Parietal lobe (tissue), 2 donors: ENCODE results near the gene ADNP. TPM values are rescaled to one million over a fixed set of nuclear protein-coding genes. Genes with fewer than 3 reads are reported as not detected.

ENCODE experiments used
- small RNA-seq: library from RNA; depleted of rRNA; stranded (forward); fragments of <200 nt; gene quantifications from one replicate; pipeline ENCODE3, GENCODE V24; 2014; ENCODE audit warnings: low replicate concordance
- total RNA-seq: library from RNA; depleted of rRNA; stranded (reverse); fragments of >200 nt; gene quantifications from one replicate; pipeline ENCODE4 v1.2.3, GENCODE V29; 2014

Gene ADNP
- total RNA-seq, result 141 TPM

DNA sequence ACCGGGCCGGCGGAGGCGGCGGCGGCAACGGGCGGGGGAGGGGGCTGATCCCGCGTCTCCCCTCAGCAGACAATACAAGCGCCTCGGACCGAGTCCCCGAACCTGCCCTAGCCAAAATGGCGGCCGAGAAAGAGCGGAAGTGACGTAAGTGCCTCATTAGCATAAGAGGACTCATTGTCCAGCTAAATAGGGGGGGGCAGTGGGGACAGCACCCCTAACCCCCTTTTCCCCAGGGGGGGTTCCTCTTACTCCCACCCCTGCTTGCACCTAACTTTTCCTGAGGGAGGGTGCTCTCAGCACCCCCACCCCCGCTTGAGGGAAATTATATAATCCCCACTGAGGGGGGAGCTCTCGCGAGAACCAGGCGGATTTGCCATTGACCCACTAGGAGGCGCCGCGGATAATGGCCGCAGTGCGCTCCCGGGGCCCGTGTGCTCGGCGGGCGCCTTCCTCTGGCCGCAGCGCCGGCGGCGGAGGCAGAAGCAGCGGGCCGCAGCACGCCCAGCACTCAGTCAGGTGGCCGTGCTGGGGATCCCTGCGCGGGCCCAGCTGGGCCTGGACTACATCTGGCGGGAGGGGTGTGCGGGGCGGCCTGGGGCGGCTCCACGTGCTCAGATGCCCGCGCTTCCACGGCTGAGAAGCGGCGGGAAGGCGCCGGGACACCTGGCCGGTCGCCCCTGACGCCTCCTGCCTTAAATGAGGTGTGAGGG is at the start of gene ADNP:
ADNP (minus strand) TSS at position 132 of the 710 bp plus-strand sequence. CDS start 27,441 bp downstream, outside the sequence.

DNA sequence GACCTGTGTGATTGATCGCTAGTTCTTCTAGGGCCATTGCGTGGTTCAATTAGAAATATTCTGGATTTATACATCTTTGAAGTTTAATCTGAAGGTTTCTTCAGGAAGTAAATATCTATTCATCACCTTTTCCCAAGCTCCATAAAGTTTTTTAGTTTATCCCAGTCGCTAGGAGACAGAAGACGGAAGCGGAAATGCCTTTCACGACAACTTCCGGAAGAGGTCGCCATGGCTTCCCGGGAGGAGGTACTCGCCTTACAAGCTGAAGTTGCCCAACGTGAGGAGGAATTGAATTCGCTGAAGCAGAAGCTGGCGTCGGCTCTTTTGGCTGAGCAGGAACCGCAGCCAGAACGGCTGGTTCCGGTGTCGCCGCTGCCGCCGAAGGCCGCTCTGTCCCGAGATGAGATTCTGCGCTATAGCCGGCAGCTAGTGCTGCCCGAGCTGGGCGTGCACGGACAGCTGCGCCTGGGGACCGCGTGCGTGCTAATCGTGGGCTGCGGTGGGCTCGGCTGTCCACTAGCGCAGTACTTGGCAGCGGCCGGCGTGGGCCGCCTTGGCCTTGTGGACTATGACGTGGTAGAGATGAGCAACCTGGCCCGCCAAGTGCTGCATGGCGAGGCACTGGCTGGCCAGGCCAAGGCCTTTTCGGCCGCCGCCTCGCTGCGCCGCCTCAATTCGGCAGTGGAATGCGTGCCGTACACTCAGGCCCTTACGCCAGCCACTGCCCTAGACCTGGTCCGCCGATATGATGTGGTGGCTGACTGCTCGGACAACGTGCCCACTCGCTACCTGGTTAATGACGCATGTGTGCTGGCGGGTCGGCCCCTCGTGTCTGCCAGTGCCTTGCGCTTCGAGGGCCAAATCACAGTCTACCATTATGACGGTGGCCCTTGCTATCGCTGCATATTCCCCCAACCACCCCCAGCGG is 27.6 kb upstream of the ADNP start, which contains the start of gene MOCS3:
MOCS3 (plus strand) TSS at position 204 of the 928 bp plus-strand sequence; CDS start at position 229, 25 bp downstream.

DNA sequence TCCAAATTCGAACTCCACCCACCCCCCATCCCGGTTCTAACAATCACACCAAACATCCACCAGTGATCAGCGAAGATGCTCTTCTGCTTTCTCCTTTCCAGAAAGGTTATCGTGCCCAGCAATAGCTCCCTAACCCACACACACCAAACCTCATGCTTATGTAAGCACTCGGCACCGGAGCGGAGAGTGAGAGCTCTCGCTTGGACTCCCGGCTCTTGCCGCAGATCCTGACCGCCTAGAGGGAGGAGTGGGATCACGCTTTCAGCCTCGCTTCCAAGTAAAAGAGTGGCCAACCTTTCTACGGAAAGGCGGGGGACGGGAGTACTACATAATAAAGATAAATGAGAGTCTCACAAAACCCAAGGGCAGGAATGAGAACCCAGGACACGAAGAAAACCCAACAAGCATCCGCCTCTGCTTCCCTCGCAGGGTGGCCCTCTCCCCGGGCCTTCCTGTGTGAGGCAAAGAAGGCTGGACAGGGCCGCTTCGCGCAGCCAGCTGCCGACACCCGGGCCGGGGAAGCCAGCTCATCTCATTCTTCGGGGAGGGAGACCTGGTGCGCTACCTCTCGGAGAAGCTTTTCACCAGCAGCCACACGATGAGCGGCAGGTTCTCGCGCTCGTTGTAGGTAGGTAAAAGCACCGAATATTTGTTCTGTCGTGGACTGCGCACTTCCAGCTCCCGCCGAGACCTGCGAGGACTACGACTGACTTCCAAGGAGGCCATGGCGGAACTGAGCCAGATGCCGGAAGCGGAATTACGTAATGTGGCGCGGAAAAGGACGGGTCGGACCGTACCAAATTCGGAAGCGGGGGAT is 26.8 kb upstream of the ADNP start, which contains the start of gene DPM1:
DPM1 (minus strand) TSS at position 735 of the 817 bp plus-strand sequence; CDS start at position 726, 9 bp downstream.

Small RNA genes lying within 50 kb of the gene (small RNA-seq; reads per million reads assigned to genes)
- gene TMSB4XP6, result not detected

Other genes with a start within 250 kb of the ADNP start
- gene RIPOR3, start 239.9 kb downstream of the ADNP start, total RNA-seq, result 2.2 TPM
- gene PARD6B, start 199.9 kb downstream of the ADNP start, total RNA-seq, result 9.4 TPM
- 12.5 TPM for gene BCAS4, start 136.4 kb downstream of the ADNP start, total RNA-seq
- gene DPM1, start 27.1 kb upstream of the ADNP start, total RNA-seq, result 30.4 TPM
- 8.5 TPM for gene MOCS3, start 27.4 kb upstream of the ADNP start, total RNA-seq
- gene KCNG1, start 91.7 kb upstream of the ADNP start, total RNA-seq, result 27.5 TPM